GM12878 (cell line): ENCODE measurements around the gene IGFBP6.

Experiments
- CTCF ChIP-seq, 3 experiments: IDR thresholded peaks in 2 of 3; conservative IDR thresholded peaks in 1 of 3; 2 replicates each; pipeline ENCODE4 v1.5.1; 2011; ENCODE audit warnings: low read depth in 3 of 3, low read length in 3 of 3, mild to moderate bottlenecking in 3 of 3, control low read depth in 2 of 3, moderate library complexity in 2 of 3, inconsistent platforms in 1 of 3, mixed read lengths in 1 of 3; ENCODE audit not compliant: control insufficient read depth in 2 of 3, insufficient read depth in 1 of 3; ENCODE audit errors: extremely low read depth in 1 of 3
- ZNF274 ChIP-seq: IDR thresholded peaks from one replicate; pipeline ENCODE4 v1.8.0; 2011; ENCODE audit not compliant: insufficient read length, insufficient read depth
- TF ChIP-seq, protein P1 (sequence below): fragments of 450-650 bp; formaldehyde crosslinking; IDR thresholded peaks from 2 replicates; pipeline ENCODE4 v1.4.0; 2020; ENCODE audit warnings: mild to moderate bottlenecking, moderate library complexity

GRCh38 chr12:53118751-53119300 is 21.4 kb downstream of the IGFBP6 start:
- TF ChIP-seq ZNF274: no peak
- TF ChIP-seq, protein P1, sequence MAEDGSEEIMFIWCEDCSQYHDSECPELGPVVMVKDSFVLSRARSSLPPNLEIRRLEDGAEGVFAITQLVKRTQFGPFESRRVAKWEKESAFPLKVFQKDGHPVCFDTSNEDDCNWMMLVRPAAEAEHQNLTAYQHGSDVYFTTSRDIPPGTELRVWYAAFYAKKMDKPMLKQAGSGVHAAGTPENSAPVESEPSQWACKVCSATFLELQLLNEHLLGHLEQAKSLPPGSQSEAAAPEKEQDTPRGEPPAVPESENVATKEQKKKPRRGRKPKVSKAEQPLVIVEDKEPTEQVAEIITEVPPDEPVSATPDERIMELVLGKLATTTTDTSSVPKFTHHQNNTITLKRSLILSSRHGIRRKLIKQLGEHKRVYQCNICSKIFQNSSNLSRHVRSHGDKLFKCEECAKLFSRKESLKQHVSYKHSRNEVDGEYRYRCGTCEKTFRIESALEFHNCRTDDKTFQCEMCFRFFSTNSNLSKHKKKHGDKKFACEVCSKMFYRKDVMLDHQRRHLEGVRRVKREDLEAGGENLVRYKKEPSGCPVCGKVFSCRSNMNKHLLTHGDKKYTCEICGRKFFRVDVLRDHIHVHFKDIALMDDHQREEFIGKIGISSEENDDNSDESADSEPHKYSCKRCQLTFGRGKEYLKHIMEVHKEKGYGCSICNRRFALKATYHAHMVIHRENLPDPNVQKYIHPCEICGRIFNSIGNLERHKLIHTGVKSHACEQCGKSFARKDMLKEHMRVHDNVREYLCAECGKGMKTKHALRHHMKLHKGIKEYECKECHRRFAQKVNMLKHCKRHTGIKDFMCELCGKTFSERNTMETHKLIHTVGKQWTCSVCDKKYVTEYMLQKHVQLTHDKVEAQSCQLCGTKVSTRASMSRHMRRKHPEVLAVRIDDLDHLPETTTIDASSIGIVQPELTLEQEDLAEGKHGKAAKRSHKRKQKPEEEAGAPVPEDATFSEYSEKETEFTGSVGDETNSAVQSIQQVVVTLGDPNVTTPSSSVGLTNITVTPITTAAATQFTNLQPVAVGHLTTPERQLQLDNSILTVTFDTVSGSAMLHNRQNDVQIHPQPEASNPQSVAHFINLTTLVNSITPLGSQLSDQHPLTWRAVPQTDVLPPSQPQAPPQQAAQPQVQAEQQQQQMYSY: no peak
- no peak for TF ChIP-seq CTCF (IDR thresholded peaks at IDR 0.05 in 2 of 3, conservative IDR thresholded peaks at IDR 0.05 in 1 of 3; ENCODE audit: control insufficient read depth in 2 of 3, extremely low read depth in 1 of 3, insufficient read depth in 1 of 3, low read depth in 3 of 3, low read length in 3 of 3)
